HT-29 (cell line): Measurements from ENCODE around the gene ARHGEF4. TPM values are rescaled to one million over a fixed set of nuclear protein-coding genes. Genes with fewer than 3 reads are reported as not detected.
"Not testable (repeated sequence)": the region's sequence is repeated elsewhere in the genome, so short reads cannot be mapped to it uniquely, and the experiment has no call there.

ENCODE experiments used
- DNase-seq: peaks from one replicate; pipeline ENCODE4 v3.0.0-alpha.2; 2015; ENCODE audit warnings: low spot score
- total RNA-seq: library from RNA; depleted of rRNA; stranded (reverse); fragments of >200 nt; shearing (Covaris generic); gene quantifications from 2 replicates; pipeline ENCODE4 v1.2.3, GENCODE V29; 2014

The ARHGEF4 gene
- total RNA-seq, 1 experiment from 2014 or later, result 0.15 TPM

DNA sequence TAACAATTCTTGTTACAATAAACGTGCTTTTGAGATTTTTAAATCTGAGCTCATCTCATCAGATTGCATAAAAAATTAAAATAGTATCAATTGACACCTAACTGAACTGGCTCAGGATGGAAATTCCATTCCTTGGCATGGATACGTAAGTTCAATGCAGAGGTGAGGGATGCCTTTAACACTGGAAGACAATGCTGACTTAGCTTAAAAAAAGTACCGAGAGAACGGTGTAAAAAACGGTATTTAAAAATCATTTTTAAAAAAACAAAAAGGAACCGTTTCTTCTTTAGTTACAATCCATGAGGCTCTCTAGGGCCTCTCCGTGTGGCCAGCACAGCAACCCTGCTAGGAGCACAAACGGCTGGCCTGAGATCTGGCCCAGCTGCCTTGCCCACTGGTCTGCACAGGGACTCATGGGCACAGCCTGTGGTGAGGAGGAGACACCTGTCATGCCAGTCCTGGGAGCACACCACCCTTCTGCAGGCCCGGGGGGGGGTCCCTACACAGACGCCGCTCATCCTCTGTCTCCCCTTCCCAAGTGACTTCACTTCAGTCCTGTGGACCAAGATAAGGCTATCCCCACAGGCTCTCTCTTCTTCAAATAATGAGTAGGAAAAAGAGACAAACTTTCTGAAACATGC is 211.3 kb downstream of the ARHGEF4 start:
- DNase-seq, result no peak

GRCh38 chr2:131048641-131049040 is 211.9 kb downstream of the ARHGEF4 start:
- DNase-seq, result no peak

- no peak for DNase-seq
Observed at GRCh38 chr2:131049150-131049718, 212.5 kb downstream of the ARHGEF4 start.

DNA sequence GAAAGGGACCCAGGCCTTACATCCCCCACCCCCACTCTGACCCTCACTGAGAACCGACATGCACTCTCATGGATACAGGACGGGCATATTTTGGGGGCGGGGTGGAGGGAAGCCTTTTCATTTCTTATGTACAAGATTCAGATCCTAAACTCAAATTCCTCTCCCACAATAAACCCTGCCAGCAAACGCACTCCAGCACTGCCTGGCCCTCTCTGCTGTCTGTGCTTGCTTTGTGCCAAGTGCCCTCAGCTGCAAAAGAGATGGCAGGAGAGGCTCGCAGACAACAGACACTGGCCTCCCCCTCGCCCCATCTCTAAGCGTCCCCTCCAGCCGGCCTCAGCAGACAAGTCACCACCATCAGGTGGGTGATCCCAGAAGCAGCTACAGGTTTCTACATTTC is 214.2 kb downstream of the ARHGEF4 start:
- DNase-seq, result no peak

GRCh38 chr2:131052741-131053263 is 216.1 kb downstream of the ARHGEF4 start:
- DNase-seq, result no peak

DNA sequence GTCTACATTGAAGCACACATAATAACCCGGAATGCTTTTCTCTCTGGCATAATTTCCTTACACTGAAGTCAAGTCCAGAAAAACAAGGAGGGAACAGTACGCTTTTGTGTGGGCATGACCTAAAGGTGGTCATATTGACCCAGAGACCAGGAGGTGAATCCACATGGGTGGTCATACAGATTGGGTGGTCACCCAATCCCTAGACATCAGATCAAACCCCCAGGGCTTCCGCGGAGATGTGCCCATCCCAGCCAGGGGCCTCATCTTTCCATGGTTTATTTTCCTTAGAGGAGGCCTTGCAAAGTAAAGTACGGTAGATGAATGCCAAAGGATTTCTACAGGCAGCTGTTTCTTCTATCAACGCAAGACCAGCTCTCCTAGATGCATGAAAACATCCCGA is 217.8 kb downstream of the ARHGEF4 start:
- no peak for DNase-seq

- no peak for DNase-seq
Observed at GRCh38 chr2:131055169-131056065, 218.7 kb downstream of the ARHGEF4 start.

DNA sequence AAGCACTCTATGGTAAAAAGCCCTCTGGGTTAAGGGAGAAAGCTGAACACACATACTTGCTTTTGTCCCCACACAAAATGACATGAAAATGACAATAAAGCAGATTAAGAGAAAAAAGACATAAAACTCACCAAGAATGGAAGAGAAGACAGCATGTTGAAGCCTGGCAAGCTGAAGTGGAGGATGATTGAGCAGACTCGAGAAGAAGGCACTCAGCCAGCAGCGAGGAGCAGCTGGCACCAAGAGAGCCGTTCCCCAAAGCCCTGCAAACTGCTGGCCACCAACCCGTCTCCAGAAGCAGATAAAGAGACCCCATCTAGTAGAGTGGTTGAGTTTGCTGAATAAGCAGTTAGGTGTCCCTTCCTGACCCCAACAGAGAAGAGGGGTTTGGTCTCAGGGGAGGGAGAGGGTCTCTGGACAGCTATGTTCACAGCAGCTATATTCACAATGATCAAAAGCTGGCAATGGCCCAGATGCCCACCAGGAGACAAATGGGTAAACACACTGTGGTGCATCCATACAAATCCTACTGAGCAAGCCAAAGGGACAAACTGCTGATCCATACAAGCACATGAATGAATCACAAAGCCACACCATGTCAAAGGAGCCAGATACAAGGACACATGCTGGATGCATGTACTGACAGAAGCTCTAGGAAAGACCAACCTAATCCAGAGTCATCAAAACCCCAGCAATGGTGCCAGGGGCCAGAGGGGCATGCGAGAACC is 219.7 kb downstream of the ARHGEF4 start:
- no peak for DNase-seq

DNA sequence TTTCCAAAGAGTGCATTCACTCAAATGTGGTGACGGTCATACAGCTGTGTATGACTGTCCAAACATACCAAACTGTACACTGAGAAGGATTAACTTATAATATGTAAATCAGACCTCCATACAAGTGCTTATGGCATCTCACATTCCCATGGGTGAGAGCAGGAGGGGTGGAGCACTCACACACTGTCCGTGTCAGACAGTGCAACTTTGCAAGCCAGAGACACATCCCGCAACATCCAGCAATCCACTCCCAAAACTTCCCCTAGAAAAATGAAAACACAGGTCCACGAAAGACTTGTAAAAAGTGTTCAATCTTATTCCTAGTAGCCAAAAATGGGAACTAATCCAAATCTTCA is 220.2 kb downstream of the ARHGEF4 start:
- no peak for DNase-seq

GRCh38 chr2:131058214-131058843 is 221.6 kb downstream of the ARHGEF4 start:
- DNase-seq, result no peak

GRCh38 chr2:131058920-131059319 is 222.2 kb downstream of the ARHGEF4 start:
- DNase-seq, result no peak

DNA sequence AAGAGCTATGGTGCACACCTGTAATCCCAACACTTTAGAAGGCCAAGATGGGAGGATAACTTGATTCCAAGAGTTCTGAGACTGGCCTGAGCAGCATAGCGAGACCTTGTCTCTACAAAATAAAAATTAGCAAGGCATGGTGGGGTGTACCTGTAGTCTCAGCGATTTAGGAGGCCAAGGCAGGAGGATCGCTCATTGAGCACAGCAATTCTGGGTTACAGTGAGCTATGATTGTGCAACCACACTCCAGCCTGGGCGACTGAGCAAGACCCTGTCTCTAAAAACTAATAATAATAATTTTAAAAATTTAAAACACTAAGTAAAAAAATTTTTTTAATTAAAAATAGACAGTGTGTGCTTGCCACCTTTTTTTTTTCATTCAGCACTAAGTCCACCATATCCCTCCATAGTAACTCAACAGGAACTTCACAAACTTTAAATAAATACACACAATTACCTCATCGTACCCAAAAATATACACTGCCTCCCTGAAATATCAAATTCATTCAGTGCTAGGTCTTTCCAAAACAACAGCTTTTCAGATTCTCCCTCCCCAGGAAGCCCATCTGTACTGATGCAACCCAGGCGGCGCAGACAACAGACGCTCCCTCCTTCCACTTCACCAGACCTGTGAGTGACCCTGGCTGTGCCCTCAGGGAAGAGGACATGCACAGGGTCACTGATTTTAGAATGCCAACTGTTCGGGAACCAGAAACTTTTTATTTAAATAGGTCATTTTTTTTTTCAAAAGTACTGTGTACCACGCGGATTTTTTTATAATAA is 227.0 kb downstream of the ARHGEF4 start:
- DNase-seq, result no peak

DNA sequence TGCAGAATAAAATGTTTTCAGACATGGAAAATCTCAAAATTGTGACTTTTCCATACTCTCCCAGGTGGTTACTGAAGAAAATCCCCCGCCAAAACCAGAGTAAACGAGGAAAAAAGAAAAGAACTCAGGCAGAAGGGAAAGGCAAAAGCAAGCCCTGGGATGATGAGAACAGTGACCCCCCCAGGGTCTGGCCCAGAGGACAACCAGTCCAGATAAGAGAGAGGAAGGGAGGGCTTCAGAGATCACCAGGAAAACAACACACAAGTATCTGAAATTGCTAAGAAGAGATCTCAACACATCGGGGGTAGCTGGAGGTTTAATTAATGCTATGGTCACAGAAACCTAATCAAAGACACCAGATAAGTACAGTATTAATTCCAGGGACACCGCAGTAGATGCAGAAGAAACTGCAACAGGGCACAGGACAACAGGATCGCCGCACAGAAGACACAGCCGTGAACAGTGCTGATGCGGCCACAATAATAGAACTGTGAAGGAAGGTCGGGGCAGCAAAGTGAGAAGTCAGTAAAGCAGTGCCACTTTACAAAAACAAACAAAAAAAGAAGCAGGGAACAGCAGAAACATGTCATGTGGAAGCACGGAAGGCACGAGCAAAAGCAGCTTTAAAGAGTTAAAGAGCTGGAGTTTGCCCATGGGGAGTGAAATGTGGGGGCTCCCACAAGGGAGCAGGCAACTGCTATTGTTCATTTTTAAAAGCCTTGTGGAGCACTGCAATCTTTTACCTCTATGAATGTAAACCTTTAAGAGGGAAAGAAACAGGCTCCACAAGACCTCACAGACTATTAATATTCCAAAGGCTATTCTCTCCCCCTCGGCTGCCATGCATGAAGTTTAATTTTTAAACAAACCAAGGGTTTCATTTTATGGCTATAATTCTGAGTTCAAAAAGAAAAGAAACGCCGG is 228.1 kb downstream of the ARHGEF4 start:
- no peak for DNase-seq

DNA sequence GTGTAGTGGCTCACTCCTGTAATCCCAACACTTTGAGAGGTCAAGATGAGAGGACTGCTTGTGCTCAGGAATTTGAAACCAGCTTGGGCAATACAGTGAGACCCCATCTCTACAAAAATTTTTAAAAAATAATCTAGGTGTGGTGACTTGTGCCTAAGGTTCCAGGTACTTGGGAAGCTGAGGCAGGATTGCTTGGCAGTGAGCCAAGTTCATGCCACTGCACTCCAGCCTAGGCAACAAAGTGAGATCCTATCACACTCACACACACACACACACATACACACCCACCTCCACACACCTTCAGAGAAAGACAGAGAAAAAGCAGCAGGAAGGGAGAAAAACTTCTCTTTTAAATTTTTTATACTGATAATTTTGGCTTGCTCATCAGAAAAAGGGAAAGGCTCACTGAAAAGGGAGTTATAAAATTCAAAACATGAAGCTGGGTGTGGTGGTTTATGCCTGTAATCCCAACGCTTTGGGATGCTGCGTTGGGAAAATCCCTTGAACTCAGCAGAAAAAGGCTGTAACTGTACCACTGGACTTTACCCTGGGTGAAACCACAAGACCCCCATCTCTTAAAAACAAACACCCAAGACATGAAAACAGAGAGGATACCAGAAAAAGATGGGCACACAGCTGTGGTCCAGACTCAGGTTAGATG is 230.9 kb downstream of the ARHGEF4 start:
- DNase-seq, result no peak

GRCh38 chr2:131068172-131068571 is 231.5 kb downstream of the ARHGEF4 start:
- DNase-seq, result not testable (repeated sequence)

- not testable (repeated sequence) for DNase-seq
Observed at GRCh38 chr2:131075578-131075977, 238.9 kb downstream of the ARHGEF4 start.

GRCh38 chr2:131076707-131077106 is 240.0 kb downstream of the ARHGEF4 start:
- DNase-seq, result no peak

DNA sequence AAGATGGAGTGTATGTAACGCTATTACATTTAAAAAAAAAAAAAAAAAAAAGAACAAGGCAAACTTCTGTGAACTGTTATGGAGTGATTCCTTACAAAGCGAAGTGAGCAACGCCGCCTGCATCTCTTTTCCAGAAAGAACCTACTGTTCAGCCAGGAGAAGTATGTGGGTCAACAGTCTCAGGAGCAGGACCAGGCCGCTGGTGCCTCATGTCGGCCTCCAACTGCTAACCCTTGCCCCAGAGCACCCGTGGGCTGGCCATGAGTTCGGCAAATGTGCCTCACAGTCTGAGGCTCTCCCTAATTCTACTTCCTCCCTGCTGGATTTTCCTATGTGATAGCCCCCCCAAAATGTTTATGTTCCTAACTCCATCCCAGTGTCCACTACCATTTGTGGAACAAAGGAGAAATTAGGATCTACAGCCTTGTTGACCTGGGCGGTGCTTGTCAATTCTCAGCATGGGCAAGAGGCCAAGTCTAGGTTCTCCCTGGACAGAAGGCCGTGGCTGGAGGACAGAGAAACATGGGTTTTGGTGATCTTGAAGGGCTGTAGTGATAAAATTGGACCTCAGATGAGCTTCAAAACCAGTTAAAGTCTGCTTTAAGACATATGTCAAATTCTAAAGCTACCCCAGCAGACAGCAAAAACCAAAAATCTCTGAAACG is 240.6 kb downstream of the ARHGEF4 start:
- no peak for DNase-seq
